B cell (primary cell): ENCODE data around the gene IFNA16.

Source experiments
- CTCF ChIP-seq: fragments of 200-600 bp; IDR thresholded peaks from one replicate; pipeline ENCODE4 v1.8.0; 2022; ENCODE audit warnings: antibody characterized with exemption, mild to moderate bottlenecking
- EZH2 ChIP-seq: IDR thresholded peaks from 2 replicates; pipeline ENCODE4 v1.6.1; 2012; ENCODE audit warnings: borderline replicate concordance, low read depth, mild to moderate bottlenecking, moderate library complexity, low read length; ENCODE audit not compliant: insufficient read depth, poor library complexity, severe bottlenecking

GRCh38 chr9:21205204-21205603 lies 11.9 kb downstream of the IFNA16 start:
- TF ChIP-seq CTCF (no peak), EZH2 (no peak)
